ENCODE measurements around the gene MIS12.

- TF ChIP-seq, protein P1, sequence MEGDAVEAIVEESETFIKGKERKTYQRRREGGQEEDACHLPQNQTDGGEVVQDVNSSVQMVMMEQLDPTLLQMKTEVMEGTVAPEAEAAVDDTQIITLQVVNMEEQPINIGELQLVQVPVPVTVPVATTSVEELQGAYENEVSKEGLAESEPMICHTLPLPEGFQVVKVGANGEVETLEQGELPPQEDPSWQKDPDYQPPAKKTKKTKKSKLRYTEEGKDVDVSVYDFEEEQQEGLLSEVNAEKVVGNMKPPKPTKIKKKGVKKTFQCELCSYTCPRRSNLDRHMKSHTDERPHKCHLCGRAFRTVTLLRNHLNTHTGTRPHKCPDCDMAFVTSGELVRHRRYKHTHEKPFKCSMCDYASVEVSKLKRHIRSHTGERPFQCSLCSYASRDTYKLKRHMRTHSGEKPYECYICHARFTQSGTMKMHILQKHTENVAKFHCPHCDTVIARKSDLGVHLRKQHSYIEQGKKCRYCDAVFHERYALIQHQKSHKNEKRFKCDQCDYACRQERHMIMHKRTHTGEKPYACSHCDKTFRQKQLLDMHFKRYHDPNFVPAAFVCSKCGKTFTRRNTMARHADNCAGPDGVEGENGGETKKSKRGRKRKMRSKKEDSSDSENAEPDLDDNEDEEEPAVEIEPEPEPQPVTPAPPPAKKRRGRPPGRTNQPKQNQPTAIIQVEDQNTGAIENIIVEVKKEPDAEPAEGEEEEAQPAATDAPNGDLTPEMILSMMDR (IDR thresholded peaks at IDR 0.05) = no peak
- peak; percentile 24 for TF ChIP-seq POLR2A (IDR thresholded peaks at IDR 0.05)
- TF ChIP-seq EP300 (IDR thresholded peaks at IDR 0.05; ENCODE audit: low read depth) = no peak
These were observed 14.4 kb downstream of the MIS12 start for GRCh38 chr17:5500589-5501391.

Data from transverse colon (tissue), 3 donors.